GM10248 (cell line): Measurements from ENCODE around the gene CEP170B.

ENCODE experiments used
- CTCF ChIA-PET: fragments of 300-600 bp; sonication (Branson Sonifier 250); formaldehyde crosslinking; extraction: SDS; loops from one replicate; lab custom pipeline; 2021; ENCODE audit warnings: antibody characterized with exemption; lab: Yijun Ruan, JAX
- POLR2A ChIA-PET: fragments of 350-650 bp; sonication (Branson Sonifier 250); formaldehyde crosslinking; extraction: SDS; loops from one replicate; lab custom pipeline; 2020; ENCODE audit warnings: antibody characterized with exemption; lab: Yijun Ruan, JAX
- DNase-seq: peaks from one replicate; pipeline ENCODE4 v3.0.0; 2012; ENCODE audit errors: extremely low spot score
- TF ChIP-seq, protein P1 (sequence below): IDR thresholded peaks from 2 replicates; pipeline ENCODE4 v1.5.1; 2012; ENCODE audit warnings: mild to moderate bottlenecking, low read depth; ENCODE audit errors: extremely low read depth, missing control alignments, control extremely low read depth

CEP170B gene

GRCh38 chr14:104843006-104843405 lies 22.1 kb upstream of the CEP170B start:
- POLR2A ChIA-PET = no interaction called here
- DNase-seq = no peak

DNA sequence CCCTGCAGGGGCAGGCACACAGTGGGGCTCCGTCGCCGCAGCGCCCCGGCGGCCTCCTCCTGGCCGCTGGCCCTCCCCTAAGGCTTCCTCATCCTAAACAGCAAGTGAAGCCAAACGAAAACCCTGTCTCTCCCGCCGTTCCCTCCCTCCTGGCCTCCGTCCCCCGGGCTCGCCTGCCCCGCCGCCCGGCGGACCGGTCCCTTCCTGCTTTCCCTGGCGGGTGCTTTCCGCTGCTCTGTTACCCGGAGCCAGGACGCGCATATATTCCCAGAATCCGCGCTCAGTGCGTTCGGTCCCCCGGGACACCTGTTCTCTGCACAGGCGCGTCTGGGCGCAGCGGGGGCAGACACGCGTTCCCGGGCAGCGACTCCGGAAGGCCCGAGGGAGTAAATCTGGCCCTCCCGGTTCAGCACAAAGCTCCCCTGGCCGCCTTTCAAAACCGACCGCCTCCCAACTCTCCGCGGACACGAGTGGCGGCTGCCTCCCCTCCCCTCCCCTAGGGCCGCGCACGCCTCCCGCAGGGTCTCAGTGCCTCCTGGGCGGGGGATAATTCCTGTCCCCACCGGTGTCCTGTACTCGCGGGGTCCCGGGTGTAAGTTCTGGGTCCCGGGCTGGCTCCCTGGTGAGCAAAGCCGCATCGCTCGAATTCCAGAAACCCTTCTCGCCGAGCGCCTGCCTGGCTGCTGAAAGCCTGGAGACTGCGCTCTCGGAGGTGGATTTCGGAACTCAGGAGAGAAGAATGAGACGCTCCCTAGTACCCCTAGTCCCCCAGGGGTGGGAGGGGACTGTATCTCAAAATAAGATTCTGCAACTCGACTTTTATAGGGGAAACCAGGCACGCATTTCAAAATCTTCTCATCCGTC lies 21.4 kb upstream of the CEP170B start:
- ChIA-PET CTCF (no interaction called here), POLR2A (no interaction called here)
- TF ChIP-seq, protein P1, sequence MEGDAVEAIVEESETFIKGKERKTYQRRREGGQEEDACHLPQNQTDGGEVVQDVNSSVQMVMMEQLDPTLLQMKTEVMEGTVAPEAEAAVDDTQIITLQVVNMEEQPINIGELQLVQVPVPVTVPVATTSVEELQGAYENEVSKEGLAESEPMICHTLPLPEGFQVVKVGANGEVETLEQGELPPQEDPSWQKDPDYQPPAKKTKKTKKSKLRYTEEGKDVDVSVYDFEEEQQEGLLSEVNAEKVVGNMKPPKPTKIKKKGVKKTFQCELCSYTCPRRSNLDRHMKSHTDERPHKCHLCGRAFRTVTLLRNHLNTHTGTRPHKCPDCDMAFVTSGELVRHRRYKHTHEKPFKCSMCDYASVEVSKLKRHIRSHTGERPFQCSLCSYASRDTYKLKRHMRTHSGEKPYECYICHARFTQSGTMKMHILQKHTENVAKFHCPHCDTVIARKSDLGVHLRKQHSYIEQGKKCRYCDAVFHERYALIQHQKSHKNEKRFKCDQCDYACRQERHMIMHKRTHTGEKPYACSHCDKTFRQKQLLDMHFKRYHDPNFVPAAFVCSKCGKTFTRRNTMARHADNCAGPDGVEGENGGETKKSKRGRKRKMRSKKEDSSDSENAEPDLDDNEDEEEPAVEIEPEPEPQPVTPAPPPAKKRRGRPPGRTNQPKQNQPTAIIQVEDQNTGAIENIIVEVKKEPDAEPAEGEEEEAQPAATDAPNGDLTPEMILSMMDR = no peak
- peak; percentile 9 for DNase-seq

More at GRCh38 chr14:104843006-104843405, 22.1 kb upstream of the CEP170B start:
- TF ChIP-seq, protein P1 = no peak
- CTCF ChIA-PET = no interaction called here

DNA sequence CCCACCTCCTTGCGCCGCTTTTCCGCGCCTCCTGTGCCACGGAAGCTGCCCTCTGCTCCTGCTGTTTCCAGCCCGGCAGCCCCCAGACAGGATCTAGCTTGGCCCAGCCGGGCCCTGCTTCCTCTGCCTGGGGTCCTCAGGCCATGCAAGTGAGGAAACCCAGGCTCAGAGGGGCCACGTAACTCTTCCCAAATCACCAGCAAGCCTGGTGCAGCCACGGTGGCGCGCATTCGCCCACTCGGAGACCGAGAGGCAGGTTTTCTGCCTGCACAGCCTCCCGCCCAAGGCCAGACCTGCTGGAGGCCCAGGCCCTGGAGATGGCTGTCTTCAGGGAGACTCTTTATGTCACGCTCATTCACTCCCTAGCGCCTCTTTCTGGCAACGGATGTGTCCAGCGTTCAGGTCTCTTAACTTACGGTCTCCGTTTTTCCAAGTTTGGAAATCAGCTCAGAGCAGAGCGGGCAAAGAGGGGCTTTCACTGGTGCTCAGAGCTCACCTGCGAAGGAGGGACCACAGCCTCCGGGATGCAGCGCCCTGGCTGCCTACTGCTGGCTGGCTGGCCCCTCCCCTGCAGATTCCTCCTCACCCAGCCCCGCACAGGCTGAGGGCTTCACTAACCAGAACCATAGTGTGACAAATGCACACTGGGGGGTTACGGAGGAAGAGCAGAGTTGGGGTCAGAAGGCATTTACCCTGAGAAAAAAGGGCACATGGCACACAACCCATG lies 20.6 kb upstream of the CEP170B start:
- ChIA-PET CTCF (no interaction called here), POLR2A (no interaction called here)
- peak; percentile 11 for DNase-seq
- TF ChIP-seq, protein P1 = no peak

DNA sequence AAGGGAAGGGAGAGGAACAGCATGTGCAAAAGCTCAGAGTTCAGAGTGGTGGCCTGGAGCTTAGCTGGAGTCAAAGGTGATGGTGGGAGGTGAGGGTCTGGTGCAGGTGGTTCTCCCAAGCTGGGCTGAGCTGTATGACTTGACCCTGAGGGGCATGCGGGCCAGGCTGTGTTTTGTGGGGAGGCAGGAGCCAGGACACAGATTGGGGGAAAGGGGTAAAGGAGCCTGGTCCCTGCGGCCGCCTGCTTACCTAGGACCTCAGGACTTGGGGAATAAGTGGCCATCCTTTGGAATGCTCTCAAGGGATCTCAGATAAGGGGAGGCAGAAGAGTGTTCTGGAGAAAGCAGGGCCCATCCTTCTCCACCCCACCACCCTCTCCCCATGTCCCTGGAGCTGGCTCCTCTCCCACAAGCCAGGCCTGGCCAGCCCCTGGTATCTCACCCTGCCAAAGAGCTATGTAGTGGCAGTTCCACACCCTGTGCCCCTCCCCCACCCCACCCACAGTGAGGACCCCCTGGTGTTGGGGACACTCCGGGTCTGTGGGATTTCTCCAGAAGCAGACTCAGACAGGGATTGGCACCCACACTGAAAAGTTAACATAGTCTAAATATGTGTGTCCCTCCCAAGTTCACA lies 19.9 kb upstream of the CEP170B start:
- CTCF ChIA-PET = interaction anchor here (1.1 to 2.1 kb wide), 2 partner anchors 77 to 245 kb away, joined by 3 to 5 read pairs; no protein-coding TSS in a partner anchor

GRCh38 chr14:104845834-104846441 lies 19.1 kb upstream of the CEP170B start:
- POLR2A ChIA-PET = no interaction called here
- no peak for DNase-seq
- CTCF ChIA-PET = interaction anchor here (1.1 to 2.1 kb wide), 3 partner anchors 20 to 244 kb away, joined by 3 to 5 read pairs (median 4); no protein-coding TSS in a partner anchor

More for the DNA sequence above, 19.9 kb upstream of the CEP170B start:
- POLR2A ChIA-PET = no interaction called here
- TF ChIP-seq, protein P1 = no peak
- DNase-seq = peak; percentile 6

GRCh38 chr14:104852280-104852663 lies 12.8 kb upstream of the CEP170B start:
- no peak for DNase-seq
- POLR2A ChIA-PET = no interaction called here
- CTCF ChIA-PET = no interaction called here
- TF ChIP-seq, protein P1 = no peak

More at GRCh38 chr14:104845834-104846441, 19.1 kb upstream of the CEP170B start:
- TF ChIP-seq, protein P1 = no peak
